ENCODE results near the gene SVIL. TPM values are rescaled to one million over a fixed set of nuclear protein-coding genes. Genes with fewer than 3 reads are reported as not detected.
"Not testable (repeated sequence)": the region's sequence is repeated elsewhere in the genome, so short reads cannot be mapped to it uniquely, and the experiment has no call there.

SVIL gene
- total RNA-seq, 2 experiments from 2014 or later: 0.47 to 1.5 TPM

DNA sequence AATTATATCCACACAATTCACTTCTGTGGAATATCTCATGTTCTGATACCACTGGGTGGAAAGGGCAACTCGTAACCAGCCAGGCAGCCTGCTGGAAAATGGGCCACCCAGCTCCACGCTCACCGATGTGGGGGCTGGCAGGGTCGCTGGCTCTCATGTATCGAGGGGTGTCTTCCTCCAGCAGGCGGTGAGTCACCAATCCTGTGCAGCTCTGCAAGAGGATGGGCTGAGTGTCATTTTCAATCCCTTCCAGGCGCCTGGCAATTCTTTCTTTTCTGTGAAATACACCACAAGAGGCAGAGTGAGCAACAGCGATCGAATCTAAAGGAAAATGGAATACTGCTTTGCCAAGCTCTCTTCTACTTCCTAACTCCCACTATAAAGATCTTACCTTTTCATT lies 80.1 kb downstream of the SVIL start:
- ChIA-PET POLR2A (interaction anchor here (0.5 to 1.0 kb wide), 2 partner anchors 10 to 192 kb away, joined by 4 read pairs; no protein-coding TSS in a partner anchor), CTCF (ENCODE audit: unreplicated experiment) (no interaction called here)
- TF ChIP-seq, protein P1, sequence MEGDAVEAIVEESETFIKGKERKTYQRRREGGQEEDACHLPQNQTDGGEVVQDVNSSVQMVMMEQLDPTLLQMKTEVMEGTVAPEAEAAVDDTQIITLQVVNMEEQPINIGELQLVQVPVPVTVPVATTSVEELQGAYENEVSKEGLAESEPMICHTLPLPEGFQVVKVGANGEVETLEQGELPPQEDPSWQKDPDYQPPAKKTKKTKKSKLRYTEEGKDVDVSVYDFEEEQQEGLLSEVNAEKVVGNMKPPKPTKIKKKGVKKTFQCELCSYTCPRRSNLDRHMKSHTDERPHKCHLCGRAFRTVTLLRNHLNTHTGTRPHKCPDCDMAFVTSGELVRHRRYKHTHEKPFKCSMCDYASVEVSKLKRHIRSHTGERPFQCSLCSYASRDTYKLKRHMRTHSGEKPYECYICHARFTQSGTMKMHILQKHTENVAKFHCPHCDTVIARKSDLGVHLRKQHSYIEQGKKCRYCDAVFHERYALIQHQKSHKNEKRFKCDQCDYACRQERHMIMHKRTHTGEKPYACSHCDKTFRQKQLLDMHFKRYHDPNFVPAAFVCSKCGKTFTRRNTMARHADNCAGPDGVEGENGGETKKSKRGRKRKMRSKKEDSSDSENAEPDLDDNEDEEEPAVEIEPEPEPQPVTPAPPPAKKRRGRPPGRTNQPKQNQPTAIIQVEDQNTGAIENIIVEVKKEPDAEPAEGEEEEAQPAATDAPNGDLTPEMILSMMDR (conservative IDR thresholded peaks at IDR 0.05; ENCODE audit: low read length): no peak
- TF ChIP-seq EZH2phosphoT487 (IDR thresholded peaks at IDR 0.05; ENCODE audit: borderline replicate concordance, low read depth, low read length): no peak

DNA sequence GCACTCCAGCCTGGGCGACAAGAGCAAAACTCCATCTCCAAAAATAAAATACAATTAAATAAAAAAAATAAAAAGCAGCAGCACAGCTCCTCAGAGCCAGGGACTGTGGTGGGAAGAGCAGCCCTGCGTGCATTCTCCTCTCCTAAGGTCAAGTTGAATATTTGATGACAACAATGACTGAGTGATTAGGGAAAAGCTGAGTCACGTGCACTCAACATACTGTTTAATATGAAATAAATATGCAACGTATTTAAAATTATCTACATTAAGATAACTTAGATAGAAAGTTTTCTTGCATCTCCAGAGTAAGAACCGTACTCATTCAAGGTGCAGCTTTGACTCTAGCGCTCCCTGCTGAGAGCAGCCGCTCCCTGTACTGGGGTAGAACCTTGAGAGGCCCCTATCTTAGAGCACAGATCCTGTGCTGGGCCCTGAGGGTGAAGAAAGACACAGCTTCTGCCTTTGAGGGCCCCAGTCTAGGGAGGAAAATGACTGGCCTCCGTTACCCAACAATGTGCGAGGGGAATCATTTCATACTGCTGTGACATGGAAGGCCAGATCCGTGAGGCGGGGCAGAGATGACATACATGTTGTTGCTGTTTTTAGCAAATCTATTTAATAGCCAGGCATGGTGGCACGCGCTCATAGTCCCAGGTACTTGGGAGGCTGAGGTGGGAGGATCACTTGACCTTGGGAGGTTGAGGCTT lies 81.1 kb downstream of the SVIL start:
- no peaks in the 10 kb centered on the region for H3K9me3 ChIP-seq (ENCODE audit: low read length)
- intact Hi-C loops (cut with micrococcal nuclease; ENCODE audit: unreplicated experiment): no loop called here
- no TSS peak for BruUV-seq (replicated peaks)
- TF ChIP-seq, protein P1 (conservative IDR thresholded peaks at IDR 0.05; ENCODE audit: low read length): no peak
- no peak for TF ChIP-seq EZH2phosphoT487 (IDR thresholded peaks at IDR 0.05; ENCODE audit: borderline replicate concordance, low read depth, low read length)
- H3K79me2 ChIP-seq (ENCODE audit: insufficient read depth, low read depth, low read length): no peaks in the 10 kb centered on the region
- H4K20me1 ChIP-seq (ENCODE audit: insufficient read depth, low read length): no peaks in the 10 kb centered on the region
- H3K9me2 ChIP-seq (ENCODE audit: insufficient read depth, low read length): no peaks in the 10 kb centered on the region
- peaks cover 1% of the 10 kb centered on the region for H3K4me1 ChIP-seq (ENCODE audit: insufficient read depth, low read length, poor library complexity, severe bottlenecking)
- no peak for DNase-seq (ENCODE audit: low spot score)
- H2AFZ ChIP-seq (ENCODE audit: low read length): no peak overlapping the region
- H3K36me3 ChIP-seq (ENCODE audit: insufficient read depth, low read length): no peaks in the 10 kb centered on the region
- no peak overlapping the region for H3K4me2 ChIP-seq (ENCODE audit: low read length)
- H3K27ac ChIP-seq (ENCODE audit: low read depth, low read length, poor library complexity, severe bottlenecking): no peak overlapping the region
- POLR2A ChIA-PET: no interaction called here
- H3K4me3 ChIP-seq (ENCODE audit: low read depth, low read length, poor library complexity, severe bottlenecking): no peak overlapping the region
- CTCF ChIA-PET (ENCODE audit: unreplicated experiment): no interaction called here

More for the DNA sequence above, 80.1 kb downstream of the SVIL start:
- Histone ChIP-seq H3K9me2 (ENCODE audit: insufficient read depth, low read length) (no peaks in the 10 kb centered on the region), H3K4me3 (ENCODE audit: low read depth, low read length, poor library complexity, severe bottlenecking) (no peak overlapping the region), H3K4me1 (ENCODE audit: insufficient read depth, low read length, poor library complexity, severe bottlenecking) (no peaks in the 10 kb centered on the region), H3K4me2 (ENCODE audit: low read length) (no peak overlapping the region), H3K79me2 (ENCODE audit: insufficient read depth, low read depth, low read length) (no peaks in the 10 kb centered on the region), H3K27ac (ENCODE audit: low read depth, low read length, poor library complexity, severe bottlenecking) (no peak overlapping the region), H4K20me1 (ENCODE audit: insufficient read depth, low read length) (no peaks in the 10 kb centered on the region), H2AFZ (ENCODE audit: low read length) (no peak overlapping the region), H3K36me3 (ENCODE audit: insufficient read depth, low read length) (no peaks in the 10 kb centered on the region), H3K9me3 (ENCODE audit: low read length) (no peaks in the 10 kb centered on the region)
- no TSS peak for BruUV-seq (replicated peaks)
- DNase-seq (ENCODE audit: low spot score): no peak
- intact Hi-C loops (cut with micrococcal nuclease; ENCODE audit: unreplicated experiment): no loop called here

DNA sequence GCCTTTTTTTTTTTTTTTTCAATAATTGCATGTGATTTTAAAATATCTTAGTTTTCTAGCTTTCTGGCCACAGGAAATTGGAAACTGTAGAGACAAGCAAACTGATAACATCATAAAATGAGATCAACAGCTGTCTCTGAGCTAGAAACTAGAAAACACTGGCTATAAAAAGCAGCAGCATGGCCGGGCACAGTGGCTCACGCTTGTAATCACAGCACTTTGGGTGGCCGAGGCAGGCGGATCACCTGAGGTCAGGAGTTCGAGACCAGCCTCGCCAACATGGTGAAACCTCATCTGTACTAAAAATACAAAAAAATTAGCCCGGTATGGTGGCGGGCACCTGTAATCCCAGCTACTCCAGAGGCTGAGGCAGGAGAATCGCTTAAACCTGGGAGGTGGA lies 81.7 kb downstream of the SVIL start:
- H3K36me3 ChIP-seq (ENCODE audit: insufficient read depth, low read length); H3K4me3 ChIP-seq (ENCODE audit: low read depth, low read length, poor library complexity, severe bottlenecking); POLR2A ChIA-PET; DNase-seq (ENCODE audit: low spot score); H3K27ac ChIP-seq (ENCODE audit: low read depth, low read length, poor library complexity, severe bottlenecking); BruUV-seq (replicated peaks); H4K20me1 ChIP-seq (ENCODE audit: insufficient read depth, low read length); H3K4me1 ChIP-seq (ENCODE audit: insufficient read depth, low read length, poor library complexity, severe bottlenecking); H3K9me3 ChIP-seq (ENCODE audit: low read length); intact Hi-C loops (cut with micrococcal nuclease; ENCODE audit: unreplicated experiment); H3K79me2 ChIP-seq (ENCODE audit: insufficient read depth, low read depth, low read length); H2AFZ ChIP-seq (ENCODE audit: low read length); H3K4me2 ChIP-seq (ENCODE audit: low read length); CTCF ChIA-PET (ENCODE audit: unreplicated experiment); H3K9me2 ChIP-seq (ENCODE audit: insufficient read depth, low read length): not testable (repeated sequence)

DNA sequence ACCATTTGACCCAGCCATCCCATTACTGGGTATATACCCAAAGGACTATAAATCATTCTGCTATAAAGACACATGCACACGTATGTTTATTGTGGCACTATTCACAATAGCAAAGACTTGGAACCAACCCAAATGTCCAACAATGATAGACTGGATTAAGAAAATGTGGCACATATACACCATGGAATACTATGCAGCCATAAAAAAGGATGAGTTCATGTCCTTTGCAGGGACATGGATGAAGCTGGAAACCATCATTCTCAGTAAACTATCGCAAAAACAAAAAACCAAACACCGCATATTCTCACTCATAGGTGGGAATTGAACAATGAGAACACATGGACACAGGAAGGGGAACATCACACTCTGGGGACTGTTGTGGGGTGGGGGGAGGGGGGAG lies 85.3 kb downstream of the SVIL start:
- intact Hi-C loops (cut with micrococcal nuclease; ENCODE audit: unreplicated experiment); BruUV-seq (replicated peaks); H3K9me3 ChIP-seq (ENCODE audit: low read length); H3K27ac ChIP-seq (ENCODE audit: low read depth, low read length, poor library complexity, severe bottlenecking); DNase-seq (ENCODE audit: low spot score); H3K36me3 ChIP-seq (ENCODE audit: insufficient read depth, low read length); CTCF ChIA-PET (ENCODE audit: unreplicated experiment); H3K4me3 ChIP-seq (ENCODE audit: low read depth, low read length, poor library complexity, severe bottlenecking); H3K4me2 ChIP-seq (ENCODE audit: low read length); H3K9me2 ChIP-seq (ENCODE audit: insufficient read depth, low read length); H3K79me2 ChIP-seq (ENCODE audit: insufficient read depth, low read depth, low read length); POLR2A ChIA-PET; H4K20me1 ChIP-seq (ENCODE audit: insufficient read depth, low read length); H2AFZ ChIP-seq (ENCODE audit: low read length): not testable (repeated sequence)
- peaks cover 16% of the 10 kb centered on the region for H3K4me1 ChIP-seq (ENCODE audit: insufficient read depth, low read length, poor library complexity, severe bottlenecking)
